PFSK-1 (cell line): ENCODE results near the gene TRIM17.

Source experiments
- FOXP2 ChIP-seq: optimal IDR thresholded peaks from 2 replicates; pipeline ENCODE3; 2011; ENCODE audit warnings: borderline replicate concordance, control low read depth, inconsistent platforms; ENCODE audit not compliant: insufficient read depth; ENCODE audit errors: extremely low read length, extremely low read depth
- POLR2AphosphoS5 ChIP-seq: IDR thresholded peaks from 2 replicates; pipeline ENCODE4 v1.6.1; 2012; ENCODE audit warnings: low read depth, mild to moderate bottlenecking, control low read depth, low read length, moderate library complexity
- REST ChIP-seq, 2 experiments: IDR thresholded peaks; 2 replicates each; pipeline versions ENCODE4 v1.6.1 to v1.8.0; 2011 to 2012; ENCODE audit warnings: low read depth in 2 of 2, low read length in 2 of 2, control low read depth in 1 of 2, inconsistent platforms in 1 of 2, mild to moderate bottlenecking in 1 of 2, moderate library complexity in 1 of 2; ENCODE audit not compliant: insufficient read depth in 1 of 2
- SIN3A ChIP-seq: IDR thresholded peaks from 2 replicates; pipeline ENCODE4 v1.6.1; 2012; ENCODE audit warnings: mild to moderate bottlenecking, low read length, moderate library complexity, borderline replicate concordance; ENCODE audit not compliant: insufficient read depth
- TAF1 ChIP-seq: IDR thresholded peaks from 2 replicates; pipeline ENCODE4 v1.6.1; 2012; ENCODE audit warnings: low read length, control low read depth, borderline replicate concordance; ENCODE audit not compliant: insufficient read depth

Gene TRIM17

DNA sequence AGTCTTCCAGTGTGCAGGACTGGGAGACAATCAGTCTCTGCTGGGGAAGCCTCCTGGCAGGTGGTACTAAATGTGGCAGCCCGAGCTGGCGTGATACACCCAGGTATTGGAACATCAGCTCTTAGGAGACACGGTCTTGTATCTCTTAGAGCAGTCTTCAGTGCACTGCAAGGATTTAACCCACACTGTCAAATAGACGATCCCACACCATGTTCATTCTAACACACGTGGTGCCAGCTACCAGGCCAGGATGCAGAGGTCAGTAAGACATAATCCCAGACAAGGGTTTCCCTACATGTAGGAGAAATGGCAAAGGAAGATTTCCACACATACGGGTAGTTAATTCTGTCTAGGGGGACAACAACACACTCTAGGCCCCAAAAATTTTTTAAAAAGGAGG, 18.7 kb downstream of the TRIM17 start:
- TF ChIP-seq REST (IDR thresholded peaks at IDR 0.05; ENCODE audit: insufficient read depth in 1 of 2, low read depth in 2 of 2, low read length in 2 of 2) = no peak
- no peak for TF ChIP-seq TAF1
- no peak for TF ChIP-seq SIN3A
- TF ChIP-seq POLR2AphosphoS5 = no peak
- TF ChIP-seq FOXP2 = no peak

- TF ChIP-seq SIN3A (no peak), FOXP2 (no peak), POLR2AphosphoS5 (no peak), TAF1 (no peak), REST (IDR thresholded peaks at IDR 0.05; ENCODE audit: insufficient read depth in 1 of 2, low read depth in 2 of 2, low read length in 2 of 2) (no peak)
Observed at GRCh38 chr1:228396770-228397662, 19.6 kb downstream of the TRIM17 start.

GRCh38 chr1:228394571-228395394, 21.9 kb downstream of the TRIM17 start:
- no peak for TF ChIP-seq FOXP2
- TF ChIP-seq TAF1 = no peak
- no peak for TF ChIP-seq SIN3A
- TF ChIP-seq REST (IDR thresholded peaks at IDR 0.05; ENCODE audit: insufficient read depth in 1 of 2, low read depth in 2 of 2, low read length in 2 of 2) = no peak
- TF ChIP-seq POLR2AphosphoS5 = no peak; the same call in 1 of the 2 replicates

GRCh38 chr1:228393811-228394570, 22.7 kb downstream of the TRIM17 start:
- TF ChIP-seq TAF1 = no peak
- no peak; the same call in 1 of the 2 replicates for TF ChIP-seq POLR2AphosphoS5
- TF ChIP-seq FOXP2 = no peak
- TF ChIP-seq SIN3A = no peak
- no peak for TF ChIP-seq REST (IDR thresholded peaks at IDR 0.05; ENCODE audit: insufficient read depth in 1 of 2, low read depth in 2 of 2, low read length in 2 of 2)
